ENCODE measurements around the gene SERPINF2.

SERPINF2 gene

GRCh38 chr17:1709403-1709951 lies 33.2 kb upstream of the SERPINF2 start:
- H3K27ac ChIP-seq: no peak overlapping the region; the same call in 1 of the 2 replicates
- TF ChIP-seq CTCF (IDR thresholded peaks at IDR 0.05) (no peak), ZFX (IDR thresholded peaks at IDR 0.05; ENCODE audit: borderline replicate concordance) (no peak)

- TF ChIP-seq CTCF (IDR thresholded peaks at IDR 0.05) (no peak), ZFX (IDR thresholded peaks at IDR 0.05; ENCODE audit: borderline replicate concordance) (no peak)
- peak within 1 kb of the TSS; percentile 100 for H3K27ac ChIP-seq
These were observed 32.5 kb upstream of the SERPINF2 start, which contains the start of gene TLCD2 for GRCh38 chr17:1709971-1710806. TLCD2 (minus strand) TSS chr17:1710377; CDS start chr17:1710242, 135 bp downstream.

- H3K27ac ChIP-seq: peak overlapping the region; percentile 100
- TF ChIP-seq CTCF (IDR thresholded peaks at IDR 0.05) (no peak), ZFX (IDR thresholded peaks at IDR 0.05; ENCODE audit: borderline replicate concordance) (no peak)
These were observed 31.7 kb upstream of the SERPINF2 start for GRCh38 chr17:1710807-1711553.

GRCh38 chr17:1711804-1712203 lies 30.9 kb upstream of the SERPINF2 start:
- TF ChIP-seq CTCF (IDR thresholded peaks at IDR 0.05) (no peak), ZFX (IDR thresholded peaks at IDR 0.05; ENCODE audit: borderline replicate concordance) (no peak)
- peak overlapping the region; percentile 100 for H3K27ac ChIP-seq

- H3K27ac ChIP-seq: peak overlapping the region; percentile 100
These were observed 30.4 kb upstream of the SERPINF2 start for GRCh38 chr17:1712271-1712670.

GRCh38 chr17:1713160-1713877 lies 29.4 kb upstream of the SERPINF2 start:
- TF ChIP-seq ZFX (IDR thresholded peaks at IDR 0.05; ENCODE audit: borderline replicate concordance): no peak
- no peak for TF ChIP-seq CTCF (IDR thresholded peaks at IDR 0.05)
- peak overlapping the region; percentile 100 for H3K27ac ChIP-seq

More at GRCh38 chr17:1712271-1712670, 30.4 kb upstream of the SERPINF2 start:
- TF ChIP-seq ZFX (IDR thresholded peaks at IDR 0.05; ENCODE audit: borderline replicate concordance): no peak
- TF ChIP-seq CTCF (IDR thresholded peaks at IDR 0.05): no peak

All from 22Rv1 (cell line).